ENCODE measurements around the gene ZNF839.

DNA sequence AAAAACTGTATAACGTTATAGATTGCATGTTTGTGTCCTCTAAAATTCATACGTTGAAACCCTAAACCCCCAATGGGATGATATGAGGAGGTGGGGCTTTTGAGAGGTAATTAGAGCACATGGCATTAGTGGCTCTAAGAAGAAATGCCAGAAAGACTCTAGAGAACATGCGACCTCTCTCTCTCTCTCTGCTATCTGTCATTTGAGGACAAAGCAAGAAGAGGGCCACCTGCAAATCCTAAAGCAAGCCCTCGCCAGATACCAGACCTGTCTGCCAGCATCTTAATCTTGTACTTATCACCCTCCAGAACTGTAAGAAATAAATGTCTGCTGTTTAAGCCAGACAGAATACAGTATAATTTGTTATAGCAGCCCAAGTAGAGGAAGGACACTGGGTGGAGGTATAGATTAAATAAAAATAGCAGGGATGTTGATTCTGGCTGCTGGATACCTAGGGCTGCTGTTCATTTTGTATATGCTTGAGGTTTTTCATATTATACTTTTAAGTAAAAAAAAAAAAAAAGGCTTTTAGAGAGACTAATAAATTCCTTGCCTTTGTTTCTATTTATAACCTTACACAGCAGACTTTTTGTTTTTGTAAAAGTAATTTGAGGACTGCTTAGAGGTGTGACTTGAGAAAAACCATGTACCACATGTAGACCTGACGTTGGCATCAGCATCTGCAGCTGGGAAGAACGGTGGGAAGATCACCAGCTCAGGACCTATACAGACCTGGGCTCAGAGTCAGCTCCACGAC is 41.5 kb upstream of the ZNF839 start:
- TF ChIP-seq, protein P1, sequence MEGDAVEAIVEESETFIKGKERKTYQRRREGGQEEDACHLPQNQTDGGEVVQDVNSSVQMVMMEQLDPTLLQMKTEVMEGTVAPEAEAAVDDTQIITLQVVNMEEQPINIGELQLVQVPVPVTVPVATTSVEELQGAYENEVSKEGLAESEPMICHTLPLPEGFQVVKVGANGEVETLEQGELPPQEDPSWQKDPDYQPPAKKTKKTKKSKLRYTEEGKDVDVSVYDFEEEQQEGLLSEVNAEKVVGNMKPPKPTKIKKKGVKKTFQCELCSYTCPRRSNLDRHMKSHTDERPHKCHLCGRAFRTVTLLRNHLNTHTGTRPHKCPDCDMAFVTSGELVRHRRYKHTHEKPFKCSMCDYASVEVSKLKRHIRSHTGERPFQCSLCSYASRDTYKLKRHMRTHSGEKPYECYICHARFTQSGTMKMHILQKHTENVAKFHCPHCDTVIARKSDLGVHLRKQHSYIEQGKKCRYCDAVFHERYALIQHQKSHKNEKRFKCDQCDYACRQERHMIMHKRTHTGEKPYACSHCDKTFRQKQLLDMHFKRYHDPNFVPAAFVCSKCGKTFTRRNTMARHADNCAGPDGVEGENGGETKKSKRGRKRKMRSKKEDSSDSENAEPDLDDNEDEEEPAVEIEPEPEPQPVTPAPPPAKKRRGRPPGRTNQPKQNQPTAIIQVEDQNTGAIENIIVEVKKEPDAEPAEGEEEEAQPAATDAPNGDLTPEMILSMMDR (IDR thresholded peaks at IDR 0.05): no peak
- no peak for TF ChIP-seq POLR2A (IDR thresholded peaks at IDR 0.05)

All from adrenal gland (tissue), 5 donors.